Measurements from ENCODE around the gene GRID2.
"Not testable (repeated sequence)": the region's sequence is repeated elsewhere in the genome, so short reads cannot be mapped to it uniquely, and the experiment has no call there.

GRID2 gene

GRCh38 chr4:93635943-93636342 lies 1332.2 kb downstream of the GRID2 start:
- no peak for DNase-seq (ENCODE audit: low spot score in 2 of 2)
- no peak overlapping the region for H3K4me3 ChIP-seq
- no peaks in the 10 kb centered on the region for H3K27me3 ChIP-seq (ENCODE audit: low read depth)
- H3K36me3 ChIP-seq (replicated peaks) = no peaks in the 10 kb centered on the region
- H3K9me3 ChIP-seq = no peaks in the 10 kb centered on the region
- in situ Hi-C loops (cut with MboI; ENCODE audit: low sequenced_read_pairs) = no loop called here
- peaks cover 14% of the 10 kb centered on the region for H3K4me1 ChIP-seq

DNA sequence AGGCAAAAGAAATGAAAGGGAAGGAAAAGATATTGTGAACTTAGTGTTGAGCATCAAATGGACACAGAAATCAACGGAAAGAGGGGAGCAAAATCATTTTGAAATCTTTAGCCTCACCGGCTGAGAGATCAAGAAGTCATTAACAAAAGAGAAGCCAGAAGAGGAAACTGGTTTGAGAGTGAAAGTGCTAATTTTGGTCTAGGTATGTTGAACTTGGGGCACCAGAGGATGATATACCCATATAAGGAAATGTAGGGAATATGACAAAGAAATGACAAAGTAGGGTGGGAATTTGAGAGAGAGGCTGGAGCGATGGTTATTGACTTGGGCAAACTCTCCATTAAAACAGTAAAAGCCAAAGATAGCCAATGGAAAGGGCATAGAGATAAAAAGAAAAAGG lies 1341.4 kb downstream of the GRID2 start:
- Histone ChIP-seq H3K9me3 (no peaks in the 10 kb centered on the region), H3K4me1 (no peaks in the 10 kb centered on the region), H3K4me3 (no peak overlapping the region), H3K27me3 (ENCODE audit: low read depth) (no peaks in the 10 kb centered on the region), H3K36me3 (replicated peaks) (no peaks in the 10 kb centered on the region)
- no peak for DNase-seq (ENCODE audit: low spot score in 2 of 2)
- in situ Hi-C loops (cut with MboI; ENCODE audit: low sequenced_read_pairs) = no loop called here

- no peak for DNase-seq (ENCODE audit: low spot score in 2 of 2)
- H3K9me3 ChIP-seq = no peaks in the 10 kb centered on the region
- H3K4me3 ChIP-seq = no peak overlapping the region
- no peaks in the 10 kb centered on the region for H3K27me3 ChIP-seq (ENCODE audit: low read depth)
- in situ Hi-C loops (cut with MboI; ENCODE audit: low sequenced_read_pairs) = no loop called here
- no peaks in the 10 kb centered on the region for H3K4me1 ChIP-seq
- no peaks in the 10 kb centered on the region for H3K36me3 ChIP-seq (replicated peaks)
Measured at GRCh38 chr4:93646233-93646930, 1342.6 kb downstream of the GRID2 start.

- no peaks in the 10 kb centered on the region for H3K4me1 ChIP-seq
- DNase-seq (ENCODE audit: low spot score in 2 of 2) = no peak
- no peaks in the 10 kb centered on the region for H3K36me3 ChIP-seq (replicated peaks)
- no peaks in the 10 kb centered on the region for H3K9me3 ChIP-seq
- in situ Hi-C loops (cut with MboI; ENCODE audit: low sequenced_read_pairs) = no loop called here
- no peaks in the 10 kb centered on the region for H3K27me3 ChIP-seq (ENCODE audit: low read depth)
- no peak overlapping the region for H3K4me3 ChIP-seq
Measured at GRCh38 chr4:93648258-93648657, 1344.5 kb downstream of the GRID2 start.

DNA sequence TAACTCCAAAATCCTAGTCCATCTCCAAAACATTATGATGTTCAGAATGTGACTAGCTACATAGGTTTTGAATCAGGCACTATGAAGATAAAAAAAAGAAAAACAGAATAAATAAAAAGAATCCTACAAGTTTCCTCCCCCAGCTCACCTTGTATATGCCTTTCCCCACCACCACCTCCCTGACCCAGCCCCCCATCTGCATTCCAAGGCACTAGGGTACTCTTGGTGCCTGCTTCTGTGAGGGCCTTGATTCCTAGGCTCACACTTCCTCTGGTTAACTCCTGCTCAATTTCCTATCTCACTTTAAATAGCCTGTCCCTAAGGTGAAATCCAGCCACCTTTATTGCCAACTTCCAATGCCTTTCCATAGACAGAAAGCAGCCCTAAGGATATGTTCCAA lies 1346.1 kb downstream of the GRID2 start:
- H3K36me3 ChIP-seq (replicated peaks) = no peaks in the 10 kb centered on the region
- DNase-seq (ENCODE audit: low spot score in 2 of 2) = no peak
- no peaks in the 10 kb centered on the region for H3K4me1 ChIP-seq
- no peak overlapping the region for H3K4me3 ChIP-seq
- H3K9me3 ChIP-seq = no peaks in the 10 kb centered on the region
- in situ Hi-C loops (cut with MboI; ENCODE audit: low sequenced_read_pairs) = no loop called here
- H3K27me3 ChIP-seq (ENCODE audit: low read depth) = no peaks in the 10 kb centered on the region

DNA sequence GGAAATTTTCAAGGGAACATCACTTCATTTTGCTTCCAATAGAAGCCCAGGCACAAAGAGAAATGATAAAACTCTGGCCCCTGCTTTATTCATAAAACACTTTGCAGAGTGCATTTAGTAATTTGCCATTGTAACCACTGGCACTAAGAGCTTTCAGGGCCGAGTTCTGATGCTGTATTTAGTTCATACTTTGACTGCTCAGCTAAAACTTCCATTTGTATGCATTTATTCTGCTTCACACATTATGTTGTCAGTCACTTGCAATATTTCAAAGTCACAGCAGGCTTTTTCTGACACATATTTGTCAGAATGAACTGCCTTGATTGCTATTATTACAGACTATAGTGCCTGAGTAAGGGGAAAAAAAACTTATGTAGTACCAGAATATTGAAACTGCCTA lies 1350.4 kb downstream of the GRID2 start:
- Histone ChIP-seq H3K9me3 (no peaks in the 10 kb centered on the region), H3K36me3 (replicated peaks) (no peaks in the 10 kb centered on the region), H3K4me1 (peaks cover 11% of the 10 kb centered on the region), H3K27me3 (ENCODE audit: low read depth) (no peaks in the 10 kb centered on the region), H3K4me3 (no peak overlapping the region)
- in situ Hi-C loops (cut with MboI; ENCODE audit: low sequenced_read_pairs) = no loop called here
- no peak for DNase-seq (ENCODE audit: low spot score in 2 of 2)

DNA sequence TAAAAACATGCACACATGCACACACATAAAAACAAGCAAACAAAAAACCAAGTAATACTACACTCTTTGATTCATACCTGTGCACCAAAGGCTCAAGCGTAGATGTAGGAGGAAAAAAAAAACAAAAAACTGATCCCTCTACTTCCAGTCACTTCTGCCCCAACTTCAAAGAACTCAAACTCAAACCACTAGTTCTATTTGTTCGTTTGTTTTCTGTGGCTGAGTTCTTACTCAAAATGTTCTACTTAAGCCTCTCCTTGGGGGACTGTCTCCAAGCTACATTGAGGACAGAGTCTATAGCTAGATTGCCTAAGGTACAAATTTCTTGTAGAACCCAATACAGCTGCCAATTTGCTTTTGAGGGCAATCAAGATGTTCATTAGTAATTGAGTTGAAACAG lies 1353.8 kb downstream of the GRID2 start:
- Histone ChIP-seq H3K4me3 (no peak overlapping the region), H3K9me3 (no peaks in the 10 kb centered on the region), H3K4me1 (peaks cover 22% of the 10 kb centered on the region), H3K36me3 (replicated peaks) (no peaks in the 10 kb centered on the region), H3K27me3 (ENCODE audit: low read depth) (no peaks in the 10 kb centered on the region)
- in situ Hi-C loops (cut with MboI; ENCODE audit: low sequenced_read_pairs) = no loop called here
- no peak for DNase-seq (ENCODE audit: low spot score in 2 of 2)

DNA sequence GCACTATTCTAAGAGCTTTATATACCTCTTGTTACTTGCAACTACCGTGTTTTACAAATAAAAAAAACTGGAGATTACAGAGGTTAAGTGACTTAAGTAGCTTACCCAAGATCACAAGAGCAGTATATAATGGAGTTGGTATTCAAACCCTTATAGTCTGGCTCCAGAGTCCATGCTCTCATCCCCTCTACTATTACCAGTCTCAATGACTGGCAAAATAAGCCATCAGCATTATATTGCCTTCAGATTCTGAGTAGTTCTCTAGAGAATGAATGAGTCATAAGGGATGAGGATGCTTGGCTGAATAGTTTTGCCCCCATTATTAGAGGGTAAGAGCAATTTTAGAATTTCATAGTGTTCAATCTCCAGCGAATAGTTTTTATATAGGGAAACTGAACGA lies 1354.7 kb downstream of the GRID2 start:
- peaks cover 22% of the 10 kb centered on the region for H3K4me1 ChIP-seq

GRCh38 chr4:93659629-93660028 lies 1355.9 kb downstream of the GRID2 start:
- Histone ChIP-seq H3K9me3 (no peaks in the 10 kb centered on the region), H3K4me1 (peaks cover 22% of the 10 kb centered on the region), H3K4me3 (no peak overlapping the region), H3K27me3 (ENCODE audit: low read depth) (no peaks in the 10 kb centered on the region), H3K36me3 (replicated peaks) (no peaks in the 10 kb centered on the region)
- in situ Hi-C loops (cut with MboI; ENCODE audit: low sequenced_read_pairs) = no loop called here
- peak in 1 of 2 experiments; percentile 45 for DNase-seq (ENCODE audit: low spot score in 2 of 2)

More for the DNA sequence above, 1354.7 kb downstream of the GRID2 start:
- Histone ChIP-seq H3K36me3 (replicated peaks) (no peaks in the 10 kb centered on the region), H3K9me3 (no peaks in the 10 kb centered on the region), H3K4me3 (no peak overlapping the region), H3K27me3 (ENCODE audit: low read depth) (no peaks in the 10 kb centered on the region)
- DNase-seq (ENCODE audit: low spot score in 2 of 2) = peak in 1 of 2 experiments; percentile 8
- in situ Hi-C loops (cut with MboI; ENCODE audit: low sequenced_read_pairs) = no loop called here

- Histone ChIP-seq H3K4me1 (peaks cover 22% of the 10 kb centered on the region), H3K4me3 (no peak overlapping the region), H3K27me3 (ENCODE audit: low read depth) (no peaks in the 10 kb centered on the region), H3K36me3 (replicated peaks) (no peaks in the 10 kb centered on the region), H3K9me3 (no peaks in the 10 kb centered on the region)
- in situ Hi-C loops (cut with MboI; ENCODE audit: low sequenced_read_pairs) = no loop called here
- DNase-seq (ENCODE audit: low spot score in 2 of 2) = no peak
Measured at GRCh38 chr4:93660036-93660435, 1356.3 kb downstream of the GRID2 start.

GRCh38 chr4:93670434-93670833 lies 1366.7 kb downstream of the GRID2 start:
- H3K4me1 ChIP-seq = no peaks in the 10 kb centered on the region
- no peaks in the 10 kb centered on the region; the same call in 1 of the 2 replicates for H3K9me3 ChIP-seq
- H3K27me3 ChIP-seq (ENCODE audit: low read depth) = no peaks in the 10 kb centered on the region
- no peak for DNase-seq (ENCODE audit: low spot score in 2 of 2)
- H3K4me3 ChIP-seq = no peak overlapping the region
- no peaks in the 10 kb centered on the region for H3K36me3 ChIP-seq (replicated peaks)
- in situ Hi-C loops (cut with MboI; ENCODE audit: low sequenced_read_pairs) = no loop called here

DNA sequence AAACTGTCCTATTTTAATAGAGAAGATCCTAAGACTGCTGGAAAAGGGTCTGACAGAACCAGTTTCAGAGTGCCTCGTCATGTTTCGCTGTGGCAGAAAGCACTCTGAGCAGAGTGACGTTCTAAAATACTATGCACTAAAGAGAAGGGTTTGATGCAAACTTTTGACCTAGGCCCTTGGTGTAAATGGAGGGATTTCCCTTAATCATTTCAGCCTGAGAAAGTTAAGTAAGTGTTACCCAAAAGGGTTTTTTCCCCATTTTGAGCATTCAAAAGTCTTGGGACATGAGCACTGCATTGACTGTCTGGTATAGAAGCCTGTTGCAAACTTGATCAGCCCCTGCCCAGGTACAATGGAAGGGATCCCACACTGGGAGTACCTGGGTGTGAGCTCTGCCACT lies 1367.3 kb downstream of the GRID2 start:
- Histone ChIP-seq H3K4me3 (no peak overlapping the region), H3K27me3 (ENCODE audit: low read depth) (no peaks in the 10 kb centered on the region), H3K4me1 (no peaks in the 10 kb centered on the region), H3K9me3 (no peaks in the 10 kb centered on the region; the same call in 1 of the 2 replicates), H3K36me3 (replicated peaks) (no peaks in the 10 kb centered on the region)
- in situ Hi-C loops (cut with MboI; ENCODE audit: low sequenced_read_pairs) = no loop called here
- DNase-seq (ENCODE audit: low spot score in 2 of 2) = no peak

DNA sequence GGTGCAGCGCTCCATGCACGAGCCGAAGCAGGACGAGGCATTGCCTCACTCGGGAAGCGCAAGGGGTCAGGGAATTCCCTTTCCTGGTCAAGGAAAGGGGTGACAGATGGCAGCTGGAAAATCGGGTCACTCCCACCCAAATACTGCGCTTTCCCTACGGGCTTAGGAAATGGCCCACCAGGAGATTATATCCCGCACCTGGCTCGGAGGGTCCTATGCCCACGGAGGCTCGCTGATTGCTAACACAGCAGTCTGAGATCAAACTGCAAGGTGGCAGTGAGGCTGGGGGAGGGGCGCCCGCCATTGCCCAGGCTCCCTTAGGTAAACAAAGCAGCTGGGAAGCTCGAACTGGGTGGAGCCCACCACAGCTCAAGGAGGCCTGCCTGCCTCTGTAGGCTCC lies 1373.2 kb downstream of the GRID2 start:
- in situ Hi-C loops (cut with MboI; ENCODE audit: low sequenced_read_pairs); H3K36me3 ChIP-seq (replicated peaks); H3K27me3 ChIP-seq (ENCODE audit: low read depth); H3K9me3 ChIP-seq; H3K4me3 ChIP-seq; H3K4me1 ChIP-seq; DNase-seq (ENCODE audit: low spot score in 2 of 2): not testable (repeated sequence)

DNA sequence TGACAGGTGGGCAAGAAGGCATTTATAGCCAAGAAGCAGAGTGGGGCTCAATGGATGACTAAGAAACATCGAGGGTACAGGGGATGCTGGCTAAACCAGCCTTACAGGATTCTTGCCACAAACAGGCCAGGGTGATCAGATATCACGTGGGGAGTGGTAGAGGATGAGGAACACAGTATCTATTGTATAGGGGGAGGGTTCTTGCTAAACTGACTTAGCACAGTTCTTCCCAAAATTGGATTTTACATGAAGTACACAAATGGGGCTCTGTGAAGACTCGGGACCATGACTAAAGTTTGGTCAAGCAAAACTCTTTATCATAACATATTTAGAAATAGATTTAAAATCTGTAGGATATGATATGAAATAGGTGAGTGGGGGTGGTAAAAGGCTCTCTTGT lies 1380.8 kb downstream of the GRID2 start:
- no peaks in the 10 kb centered on the region for H3K4me1 ChIP-seq
- in situ Hi-C loops (cut with MboI; ENCODE audit: low sequenced_read_pairs) = no loop called here
- no peaks in the 10 kb centered on the region for H3K36me3 ChIP-seq (replicated peaks)
- no peaks in the 10 kb centered on the region for H3K27me3 ChIP-seq (ENCODE audit: low read depth)
- H3K4me3 ChIP-seq = no peak overlapping the region
- no peaks in the 10 kb centered on the region for H3K9me3 ChIP-seq
- DNase-seq (ENCODE audit: low spot score in 2 of 2) = no peak

DNA sequence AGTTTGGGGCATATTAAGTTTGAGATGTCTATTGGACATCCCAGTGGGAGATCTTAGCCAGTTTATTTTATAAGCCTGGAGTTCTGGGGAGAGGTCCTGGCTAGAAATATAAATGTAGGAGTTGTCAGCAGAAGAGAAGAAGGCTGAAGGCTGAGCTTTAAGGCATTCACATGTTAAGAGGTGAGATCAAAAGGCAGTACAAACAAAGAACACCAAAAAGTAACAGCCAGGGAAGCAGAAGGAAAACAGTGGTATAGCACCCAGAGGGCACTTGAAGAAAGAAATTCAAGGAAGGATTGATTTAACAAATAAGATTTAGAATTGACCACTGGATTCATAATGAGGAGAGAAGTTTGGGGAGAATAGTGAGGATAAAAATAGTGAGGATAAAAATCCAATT lies 1383.5 kb downstream of the GRID2 start:
- Histone ChIP-seq H3K4me1 (no peaks in the 10 kb centered on the region), H3K9me3 (no peaks in the 10 kb centered on the region), H3K4me3 (no peak overlapping the region), H3K27me3 (ENCODE audit: low read depth) (no peaks in the 10 kb centered on the region), H3K36me3 (replicated peaks) (no peaks in the 10 kb centered on the region)
- DNase-seq (ENCODE audit: low spot score in 2 of 2) = no peak
- in situ Hi-C loops (cut with MboI; ENCODE audit: low sequenced_read_pairs) = no loop called here

Measured in HAP-1 (cell line).